ENCODE data around the gene SP110.
A peak's percentile ranks its signal among the peaks of the same experiment; 100 is the strongest.

The SP110 gene

DNA sequence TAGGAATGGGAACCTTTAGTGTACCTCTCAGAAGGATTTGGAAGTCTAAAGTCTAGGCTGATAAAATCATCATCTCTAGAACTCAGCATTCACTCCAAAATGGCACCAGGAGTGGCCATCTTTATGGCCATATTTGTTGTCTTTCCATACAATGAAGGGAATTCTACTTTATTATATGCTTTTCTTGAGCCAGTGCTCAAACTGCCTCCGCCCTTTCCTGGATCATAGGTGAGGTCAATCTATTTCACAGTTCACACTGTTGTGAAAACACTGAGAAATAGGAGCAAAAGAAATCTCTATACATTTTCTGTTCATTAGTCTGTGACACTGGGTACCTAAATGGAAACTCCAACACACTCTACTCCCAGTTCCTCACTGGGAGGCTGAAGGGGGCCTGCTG is 55.6 kb downstream of the SP110 start:
- in situ Hi-C loops (cut with HindIII; ENCODE audit: low sequenced_read_pairs): loop anchor here (5.0 kb wide), 1 partner anchor 107 kb away; no protein-coding TSS in a partner anchor
- H3K4me3 ChIP-seq (ENCODE audit: low read depth, low read length): no peak overlapping the region
- TF ChIP-seq, protein P1, sequence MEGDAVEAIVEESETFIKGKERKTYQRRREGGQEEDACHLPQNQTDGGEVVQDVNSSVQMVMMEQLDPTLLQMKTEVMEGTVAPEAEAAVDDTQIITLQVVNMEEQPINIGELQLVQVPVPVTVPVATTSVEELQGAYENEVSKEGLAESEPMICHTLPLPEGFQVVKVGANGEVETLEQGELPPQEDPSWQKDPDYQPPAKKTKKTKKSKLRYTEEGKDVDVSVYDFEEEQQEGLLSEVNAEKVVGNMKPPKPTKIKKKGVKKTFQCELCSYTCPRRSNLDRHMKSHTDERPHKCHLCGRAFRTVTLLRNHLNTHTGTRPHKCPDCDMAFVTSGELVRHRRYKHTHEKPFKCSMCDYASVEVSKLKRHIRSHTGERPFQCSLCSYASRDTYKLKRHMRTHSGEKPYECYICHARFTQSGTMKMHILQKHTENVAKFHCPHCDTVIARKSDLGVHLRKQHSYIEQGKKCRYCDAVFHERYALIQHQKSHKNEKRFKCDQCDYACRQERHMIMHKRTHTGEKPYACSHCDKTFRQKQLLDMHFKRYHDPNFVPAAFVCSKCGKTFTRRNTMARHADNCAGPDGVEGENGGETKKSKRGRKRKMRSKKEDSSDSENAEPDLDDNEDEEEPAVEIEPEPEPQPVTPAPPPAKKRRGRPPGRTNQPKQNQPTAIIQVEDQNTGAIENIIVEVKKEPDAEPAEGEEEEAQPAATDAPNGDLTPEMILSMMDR (IDR thresholded peaks at IDR 0.05; ENCODE audit: low read depth, low read length, missing control alignments): no peak
- DNase-seq (ENCODE audit: low read depth): no peak

DNA sequence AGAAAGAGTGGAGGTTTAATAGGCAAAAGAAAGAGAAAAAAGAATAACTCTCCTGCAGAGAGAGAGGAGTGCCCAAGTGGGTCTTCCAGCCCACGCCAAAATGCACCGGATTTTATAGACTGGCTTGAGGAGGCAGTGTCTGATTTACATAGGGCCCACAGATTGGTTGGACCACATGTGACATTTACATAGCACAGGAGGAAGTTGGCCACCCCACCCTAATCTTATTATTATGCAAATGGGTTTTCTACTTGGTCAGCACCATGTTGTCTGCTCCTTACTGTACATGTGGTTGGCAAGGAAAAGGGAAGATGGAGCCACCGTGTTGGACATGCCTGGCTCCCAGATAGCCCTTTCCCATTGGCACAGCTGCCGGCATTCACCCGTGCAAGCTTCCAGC is 56.8 kb downstream of the SP110 start:
- H3K4me3 ChIP-seq (ENCODE audit: low read depth, low read length): no peak overlapping the region
- in situ Hi-C loops (cut with HindIII; ENCODE audit: low sequenced_read_pairs): loop anchor here (5.0 kb wide), 1 partner anchor 106 kb away; no protein-coding TSS in a partner anchor
- TF ChIP-seq, protein P1 (IDR thresholded peaks at IDR 0.05; ENCODE audit: low read depth, low read length, missing control alignments): no peak
- no peak for DNase-seq (ENCODE audit: low read depth)

- in situ Hi-C loops (cut with HindIII; ENCODE audit: low sequenced_read_pairs): loop anchor here (5.0 kb wide), 1 partner anchor 104 kb away; no protein-coding TSS in a partner anchor
- H3K4me3 ChIP-seq (ENCODE audit: low read depth, low read length): no peak overlapping the region
- no peak for DNase-seq (ENCODE audit: low read depth)
- TF ChIP-seq, protein P1 (IDR thresholded peaks at IDR 0.05; ENCODE audit: low read depth, low read length, missing control alignments): no peak
These were observed 58.6 kb downstream of the SP110 start for GRCh38 chr2:230161184-230161583.

- TF ChIP-seq, protein P1 (IDR thresholded peaks at IDR 0.05; ENCODE audit: low read depth, low read length, missing control alignments): peak; percentile 74
- DNase-seq (ENCODE audit: low read depth): peak; percentile 8
- in situ Hi-C loops (cut with HindIII; ENCODE audit: low sequenced_read_pairs): loop anchor here (5.0 kb wide), 1 partner anchor 103 kb away; no protein-coding TSS in a partner anchor
- H3K4me3 ChIP-seq (ENCODE audit: low read depth, low read length): no peak overlapping the region
These were observed 59.6 kb downstream of the SP110 start for GRCh38 chr2:230160112-230160660.

DNA sequence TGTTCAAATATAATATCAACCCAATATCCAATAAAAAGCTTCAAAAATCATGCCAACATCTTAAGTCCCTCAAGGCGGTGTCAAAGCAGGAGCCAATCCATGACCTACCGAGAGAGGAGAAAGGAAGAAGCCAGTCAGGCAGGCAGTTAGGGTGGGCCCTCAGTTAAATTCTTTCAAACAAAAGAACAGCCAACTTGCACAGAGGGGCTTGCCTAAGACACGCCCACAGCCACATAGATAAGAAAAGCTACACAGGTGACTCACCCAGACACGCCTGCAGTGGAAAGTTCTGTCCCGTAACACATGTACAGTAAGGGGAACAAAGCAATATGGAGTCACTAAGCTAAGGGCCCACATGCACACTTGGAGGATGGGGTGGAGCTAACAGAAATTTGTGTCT is 61.3 kb downstream of the SP110 start:
- TF ChIP-seq, protein P1 (IDR thresholded peaks at IDR 0.05; ENCODE audit: low read depth, low read length, missing control alignments): no peak
- in situ Hi-C loops (cut with HindIII; ENCODE audit: low sequenced_read_pairs): no loop called here
- no peak overlapping the region for H3K4me3 ChIP-seq (ENCODE audit: low read depth, low read length)
- DNase-seq (ENCODE audit: low read depth): no peak

DNA sequence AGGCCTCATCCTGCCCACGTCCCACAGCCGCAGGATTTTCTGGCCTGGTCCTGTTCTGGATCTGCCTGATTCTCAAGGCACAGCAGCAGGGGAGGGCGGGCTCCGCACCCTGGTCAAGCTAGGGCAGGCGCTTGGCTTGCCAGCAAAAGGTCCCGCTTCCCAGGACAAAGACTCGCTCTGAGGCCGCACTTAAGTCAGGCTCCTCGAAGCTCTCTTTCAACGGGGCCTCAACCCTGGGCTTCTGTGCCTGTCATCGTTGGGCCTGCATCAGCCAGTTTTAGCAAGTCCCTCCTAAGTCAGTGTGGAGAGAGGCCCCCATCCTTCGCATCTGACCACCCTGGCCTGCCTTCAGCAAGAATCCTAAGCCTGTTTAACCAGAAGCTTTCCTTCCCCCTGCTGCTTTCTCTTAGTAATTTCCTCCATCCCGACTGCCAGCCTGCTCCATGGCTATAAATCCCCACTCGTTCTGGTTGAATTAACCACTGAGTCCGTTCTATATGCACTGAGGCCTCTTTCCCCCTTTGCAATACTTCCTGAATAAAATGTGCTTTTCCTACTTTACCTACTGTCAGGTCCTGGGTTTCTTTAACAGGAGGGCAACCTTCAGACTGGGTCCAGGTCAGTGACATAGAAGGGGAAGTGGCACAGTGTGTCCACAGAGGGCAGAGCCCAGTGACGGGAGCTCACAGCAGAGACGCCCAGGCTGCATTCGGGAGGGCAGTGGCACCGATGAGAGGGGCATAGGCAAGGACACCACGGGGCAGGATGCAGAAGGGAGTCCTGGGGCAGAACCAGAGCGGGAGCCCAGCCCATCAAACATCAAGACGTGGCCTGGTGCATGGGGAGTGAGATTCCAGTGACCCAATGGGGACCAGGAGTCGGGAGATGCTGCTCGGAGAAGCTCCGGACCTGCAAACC is 62.7 kb downstream of the SP110 start:
- TF ChIP-seq, protein P1 (IDR thresholded peaks at IDR 0.05; ENCODE audit: low read depth, low read length, missing control alignments): no peak
- no peak overlapping the region for H3K4me3 ChIP-seq (ENCODE audit: low read depth, low read length)
- in situ Hi-C loops (cut with HindIII; ENCODE audit: low sequenced_read_pairs): no loop called here
- no peak for DNase-seq (ENCODE audit: low read depth)

All from astrocyte of the cerebellum (primary cell).